WTC11 (cell line): Measurements from ENCODE around the gene ABCF2.

ENCODE experiments used
- CTCF ChIP-seq: fragments of 200-600 bp; IDR thresholded peaks from 2 replicates; pipeline ENCODE4 v1.8.0; 2022; ENCODE audit warnings: antibody characterized with exemption
- ETV6 ChIP-seq: sonication (generic); formaldehyde crosslinking; IDR thresholded peaks from 2 replicates; pipeline ENCODE4 v1.8.1; 2022; ENCODE audit warnings: mild to moderate bottlenecking, missing genetic modification reagents
- IRF1 ChIP-seq: sonication (generic); formaldehyde crosslinking; IDR thresholded peaks from 2 replicates; pipeline ENCODE4 v1.8.0; 2023; ENCODE audit warnings: missing genetic modification reagents
- TP53 ChIP-seq: sonication (generic); formaldehyde crosslinking; IDR thresholded peaks from 2 replicates; pipeline ENCODE4 v1.8.1; 2023; ENCODE audit warnings: mild to moderate bottlenecking, missing genetic modification reagents
- USF2 ChIP-seq: sonication (generic); formaldehyde crosslinking; IDR thresholded peaks from 2 replicates; pipeline ENCODE4 v1.8.1; 2023; ENCODE audit warnings: mild to moderate bottlenecking, missing genetic modification reagents, moderate library complexity
- ZNF532 ChIP-seq: fragments of 250-450 bp; sonication (Bioruptor Pico); IDR thresholded peaks from 2 replicates; pipeline ENCODE4 v1.9.0; 2021; ENCODE audit warnings: mild to moderate bottlenecking, borderline replicate concordance

GRCh38 chr7:151167197-151167961, 59.6 kb downstream of the ABCF2 start, which contains the start of gene GBX1:
- TF ChIP-seq CTCF (no peak), USF2 (CRISPR knock-in tag) (no peak), IRF1 (CRISPR knock-in tag) (no peak), ETV6 (no peak), ZNF532 (CRISPR knock-in tag) (no peak), TP53 (CRISPR knock-in tag) (no peak)
